Mucosa of stomach (tissue), 1 donor: ENCODE data around the gene OPN3.

Experiments used
- H3K27me3 ChIP-seq: one replicate; pipeline ENCODE4 v1.7.0; 2013; ENCODE audit warnings: mild to moderate bottlenecking, low read length; ENCODE audit not compliant: control insufficient read depth, insufficient read depth
- H3K36me3 ChIP-seq: one replicate; pipeline ENCODE4 v1.7.0; 2013; ENCODE audit warnings: low read length; ENCODE audit not compliant: control insufficient read depth, insufficient read depth
- H3K4me1 ChIP-seq: one replicate; pipeline ENCODE4 v1.7.0; 2013; ENCODE audit warnings: mild to moderate bottlenecking, low read length; ENCODE audit not compliant: control insufficient read depth, insufficient read depth
- H3K4me3 ChIP-seq: one replicate; pipeline ENCODE4 v1.7.0; 2013; ENCODE audit warnings: low read length
- H3K9ac ChIP-seq: one replicate; pipeline ENCODE4 v1.7.0; 2013; ENCODE audit warnings: mild to moderate bottlenecking, low read length, moderate library complexity
- H3K9me3 ChIP-seq: one replicate; pipeline ENCODE4 v1.7.0; 2013; ENCODE audit warnings: mild to moderate bottlenecking, low read length, moderate library complexity; ENCODE audit not compliant: control insufficient read depth
- donor health status: Pancreatic carcinoma.

OPN3 gene

GRCh38 chr1:241592273-241592958 lies 47.8 kb downstream of the OPN3 start:
- Histone ChIP-seq H3K9me3 (no peaks in the 10 kb centered on the region), H3K36me3 (no peaks in the 10 kb centered on the region), H3K4me1 (no peaks in the 10 kb centered on the region), H3K9ac (no peak overlapping the region), H3K4me3 (no peak overlapping the region), H3K27me3 (no peaks in the 10 kb centered on the region)

GRCh38 chr1:241591736-241592135 lies 48.4 kb downstream of the OPN3 start:
- no peak overlapping the region for H3K9ac ChIP-seq
- H3K4me1 ChIP-seq, result no peaks in the 10 kb centered on the region
- H3K4me3 ChIP-seq, result no peak overlapping the region
- no peaks in the 10 kb centered on the region for H3K27me3 ChIP-seq
- H3K36me3 ChIP-seq, result no peaks in the 10 kb centered on the region
- no peaks in the 10 kb centered on the region for H3K9me3 ChIP-seq

GRCh38 chr1:241591317-241591716 lies 48.9 kb downstream of the OPN3 start:
- Histone ChIP-seq H3K9me3 (no peaks in the 10 kb centered on the region), H3K4me1 (no peaks in the 10 kb centered on the region), H3K4me3 (no peak overlapping the region), H3K36me3 (no peaks in the 10 kb centered on the region), H3K9ac (no peak overlapping the region), H3K27me3 (no peaks in the 10 kb centered on the region)

DNA sequence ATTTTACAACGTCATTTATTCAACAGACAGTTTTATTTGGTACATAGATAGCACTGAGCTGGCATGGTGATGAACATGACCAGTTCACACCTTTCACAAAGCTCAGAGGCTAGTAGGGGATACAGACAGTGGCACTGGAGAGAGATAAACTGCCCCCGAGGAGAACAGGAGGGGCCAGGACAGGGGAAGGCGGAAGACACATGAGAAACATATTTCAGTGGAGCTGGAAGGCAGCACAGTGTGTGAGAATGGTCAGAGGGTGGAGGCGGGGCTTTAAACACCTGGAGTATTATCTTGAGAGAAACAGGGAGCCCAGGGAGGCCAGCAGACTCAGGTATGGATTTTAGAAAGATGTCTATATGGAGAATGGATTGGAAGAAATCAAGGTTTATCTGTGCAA lies 49.5 kb downstream of the OPN3 start:
- Histone ChIP-seq H3K9me3 (no peaks in the 10 kb centered on the region), H3K9ac (no peak overlapping the region), H3K4me1 (no peaks in the 10 kb centered on the region), H3K27me3 (no peaks in the 10 kb centered on the region), H3K36me3 (no peaks in the 10 kb centered on the region), H3K4me3 (no peak overlapping the region)

GRCh38 chr1:241589521-241589920 lies 50.6 kb downstream of the OPN3 start:
- H3K9ac ChIP-seq, result no peak overlapping the region
- H3K27me3 ChIP-seq, result no peaks in the 10 kb centered on the region
- no peaks in the 10 kb centered on the region for H3K9me3 ChIP-seq
- no peaks in the 10 kb centered on the region for H3K4me1 ChIP-seq
- H3K4me3 ChIP-seq, result no peak overlapping the region
- no peaks in the 10 kb centered on the region for H3K36me3 ChIP-seq

DNA sequence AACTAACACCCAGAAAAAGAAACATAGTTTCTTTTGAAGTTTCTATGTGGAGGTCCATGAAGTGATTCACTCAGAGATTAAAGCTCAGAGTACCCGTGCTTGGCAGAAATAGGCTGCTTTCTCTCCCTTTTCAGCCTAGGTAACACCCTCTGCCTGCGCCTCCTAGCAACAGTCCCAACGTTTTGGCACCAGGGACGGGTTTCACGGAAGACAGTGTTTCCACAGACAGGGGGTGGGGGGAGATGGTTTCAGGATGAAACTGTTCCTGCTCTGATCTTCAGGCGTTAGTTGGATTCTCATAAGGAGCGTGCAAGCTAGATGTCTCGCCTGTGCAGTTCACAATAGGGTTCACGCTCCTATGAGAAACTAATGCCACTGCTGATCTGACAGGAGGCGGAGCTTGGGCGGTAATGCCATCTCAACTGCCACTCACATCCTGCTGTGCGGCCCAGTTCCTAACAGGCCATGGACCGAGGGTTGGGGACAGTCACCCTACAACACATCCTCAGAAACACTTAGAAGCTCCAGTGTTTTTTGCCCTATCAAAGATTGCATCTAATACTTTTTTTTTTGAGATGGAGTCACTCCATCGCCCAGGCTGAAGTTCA lies 53.2 kb downstream of the OPN3 start:
- Histone ChIP-seq H3K9ac (no peak overlapping the region), H3K4me3 (no peak overlapping the region), H3K27me3 (no peaks in the 10 kb centered on the region), H3K4me1 (no peaks in the 10 kb centered on the region), H3K9me3 (no peaks in the 10 kb centered on the region), H3K36me3 (no peaks in the 10 kb centered on the region)

DNA sequence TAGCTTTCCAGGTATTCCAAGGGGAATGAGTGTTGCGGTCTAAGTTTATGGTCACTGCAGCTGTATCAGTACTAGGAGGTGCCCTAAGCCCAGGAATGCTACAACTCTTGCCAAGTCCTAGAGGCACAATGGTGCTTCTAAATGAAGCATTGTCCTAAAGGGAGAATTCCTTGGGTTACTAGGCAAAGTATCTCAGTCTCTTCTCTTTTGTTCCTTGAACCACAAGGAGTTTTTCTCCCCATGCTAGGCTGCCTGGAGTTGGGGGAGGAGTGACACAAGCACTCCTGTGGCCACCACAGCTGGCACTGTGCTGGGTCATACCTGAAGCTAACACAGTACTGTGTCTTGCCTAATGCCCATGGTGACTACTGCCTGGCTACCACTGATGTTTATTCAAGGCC lies 57.2 kb downstream of the OPN3 start:
- no peaks in the 10 kb centered on the region for H3K36me3 ChIP-seq
- no peaks in the 10 kb centered on the region for H3K9me3 ChIP-seq
- H3K4me1 ChIP-seq, result no peaks in the 10 kb centered on the region
- H3K27me3 ChIP-seq, result no peaks in the 10 kb centered on the region
- H3K4me3 ChIP-seq, result no peak overlapping the region
- H3K9ac ChIP-seq, result no peak overlapping the region

GRCh38 chr1:241579434-241579833 lies 60.7 kb downstream of the OPN3 start:
- Histone ChIP-seq H3K36me3 (no peaks in the 10 kb centered on the region), H3K4me1 (no peaks in the 10 kb centered on the region), H3K27me3 (no peaks in the 10 kb centered on the region), H3K9me3 (no peaks in the 10 kb centered on the region), H3K4me3 (no peak overlapping the region), H3K9ac (no peak overlapping the region)

GRCh38 chr1:241574154-241574553 lies 66.0 kb downstream of the OPN3 start:
- Histone ChIP-seq H3K36me3 (no peaks in the 10 kb centered on the region), H3K27me3 (no peaks in the 10 kb centered on the region), H3K4me3 (no peak overlapping the region), H3K4me1 (no peaks in the 10 kb centered on the region), H3K9me3 (no peaks in the 10 kb centered on the region), H3K9ac (no peak overlapping the region)

GRCh38 chr1:241569848-241570247 lies 70.3 kb downstream of the OPN3 start:
- no peak overlapping the region for H3K9ac ChIP-seq
- no peaks in the 10 kb centered on the region for H3K4me1 ChIP-seq
- H3K27me3 ChIP-seq, result no peaks in the 10 kb centered on the region
- H3K9me3 ChIP-seq, result no peaks in the 10 kb centered on the region
- H3K4me3 ChIP-seq, result no peak overlapping the region
- H3K36me3 ChIP-seq, result no peaks in the 10 kb centered on the region

DNA sequence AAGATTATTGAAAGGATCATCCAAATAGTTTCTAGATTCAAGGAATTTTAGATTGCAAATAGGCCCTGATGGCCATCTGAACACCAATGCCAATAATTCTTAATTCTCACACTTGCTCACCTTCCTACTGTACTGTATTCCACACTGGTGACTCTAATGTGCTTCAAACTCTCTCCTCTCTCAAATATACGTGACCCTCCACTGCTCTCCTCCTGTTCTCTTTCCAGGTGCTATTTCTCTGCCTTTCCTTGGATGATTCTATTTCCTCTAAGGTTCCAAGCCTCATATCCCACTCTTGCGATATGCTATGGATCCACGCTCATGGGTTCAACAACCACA lies 79.4 kb downstream of the OPN3 start:
- Histone ChIP-seq H3K9me3 (no peaks in the 10 kb centered on the region), H3K27me3 (no peaks in the 10 kb centered on the region), H3K4me3 (no peak overlapping the region), H3K4me1 (no peaks in the 10 kb centered on the region), H3K9ac (no peak overlapping the region), H3K36me3 (no peaks in the 10 kb centered on the region)

DNA sequence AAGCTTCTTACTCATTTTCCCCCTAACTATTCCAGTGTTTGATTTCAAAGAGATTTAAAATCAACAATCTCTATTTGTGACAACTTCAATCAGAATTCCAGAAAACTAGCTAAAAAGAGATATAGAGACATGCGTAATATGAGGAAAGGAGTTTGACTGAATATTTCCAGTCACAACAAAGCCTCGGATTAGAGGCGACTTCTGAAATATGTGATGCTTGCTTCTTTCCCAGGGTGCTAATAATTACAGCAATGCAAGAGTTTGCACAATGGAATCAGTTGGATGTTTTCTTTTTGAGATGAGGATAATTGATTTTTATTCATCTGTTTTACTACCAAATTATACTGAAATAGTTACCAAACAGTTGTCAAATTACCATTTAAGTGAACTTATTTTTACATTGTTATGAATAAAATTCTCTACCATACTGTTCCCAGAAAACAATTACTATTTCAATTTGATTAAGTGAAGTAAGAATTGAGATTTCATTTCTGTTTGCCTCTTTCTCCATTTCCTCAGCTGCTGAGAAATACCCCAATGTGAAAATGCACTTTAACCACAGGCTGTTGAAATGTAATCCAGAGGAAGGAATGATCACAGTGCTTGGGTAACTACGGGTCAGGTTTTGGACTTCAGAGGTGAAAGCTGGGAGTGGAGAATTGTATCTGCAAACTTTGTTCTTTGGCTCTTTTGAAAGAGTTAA lies 79.9 kb downstream of the OPN3 start:
- Histone ChIP-seq H3K9me3 (no peaks in the 10 kb centered on the region), H3K9ac (no peak overlapping the region), H3K27me3 (no peaks in the 10 kb centered on the region), H3K36me3 (no peaks in the 10 kb centered on the region), H3K4me1 (no peaks in the 10 kb centered on the region), H3K4me3 (no peak overlapping the region)
